GM19455 (cell line): ENCODE data around the gene IFT74.
A peak's percentile ranks its signal among the peaks of the same experiment; 100 is the strongest.

Experiments
- ATAC-seq: cut with Tn5 transposase; IDR thresholded peaks from one replicate; pipeline ENCODE4 v1.9.1; 2021; ENCODE audit not compliant: unreplicated experiment

Gene IFT74

GRCh38 chr9:26973989-26974388 is 17.8 kb downstream of the IFT74 start:
- no peak for ATAC-seq

DNA sequence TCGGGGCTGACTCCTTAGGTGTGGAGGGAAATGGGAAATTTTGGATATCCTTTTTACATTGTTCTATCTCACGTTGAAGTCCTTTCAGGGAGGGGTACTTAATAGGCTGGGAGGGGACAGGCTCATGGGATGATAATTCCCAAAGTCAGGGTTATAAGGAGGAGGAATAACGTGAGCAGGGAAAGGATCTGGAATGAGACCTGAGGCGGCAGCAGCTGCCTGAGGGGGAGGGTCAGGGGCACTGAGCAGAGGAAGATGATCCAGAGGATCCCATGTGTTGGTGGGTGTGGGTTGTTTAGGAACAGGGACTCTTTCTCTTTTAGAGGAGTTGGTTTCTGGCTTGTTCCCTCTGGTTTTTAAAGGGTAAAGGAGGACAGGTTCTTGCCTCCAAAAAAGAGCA is 18.7 kb downstream of the IFT74 start:
- ATAC-seq = no peak

DNA sequence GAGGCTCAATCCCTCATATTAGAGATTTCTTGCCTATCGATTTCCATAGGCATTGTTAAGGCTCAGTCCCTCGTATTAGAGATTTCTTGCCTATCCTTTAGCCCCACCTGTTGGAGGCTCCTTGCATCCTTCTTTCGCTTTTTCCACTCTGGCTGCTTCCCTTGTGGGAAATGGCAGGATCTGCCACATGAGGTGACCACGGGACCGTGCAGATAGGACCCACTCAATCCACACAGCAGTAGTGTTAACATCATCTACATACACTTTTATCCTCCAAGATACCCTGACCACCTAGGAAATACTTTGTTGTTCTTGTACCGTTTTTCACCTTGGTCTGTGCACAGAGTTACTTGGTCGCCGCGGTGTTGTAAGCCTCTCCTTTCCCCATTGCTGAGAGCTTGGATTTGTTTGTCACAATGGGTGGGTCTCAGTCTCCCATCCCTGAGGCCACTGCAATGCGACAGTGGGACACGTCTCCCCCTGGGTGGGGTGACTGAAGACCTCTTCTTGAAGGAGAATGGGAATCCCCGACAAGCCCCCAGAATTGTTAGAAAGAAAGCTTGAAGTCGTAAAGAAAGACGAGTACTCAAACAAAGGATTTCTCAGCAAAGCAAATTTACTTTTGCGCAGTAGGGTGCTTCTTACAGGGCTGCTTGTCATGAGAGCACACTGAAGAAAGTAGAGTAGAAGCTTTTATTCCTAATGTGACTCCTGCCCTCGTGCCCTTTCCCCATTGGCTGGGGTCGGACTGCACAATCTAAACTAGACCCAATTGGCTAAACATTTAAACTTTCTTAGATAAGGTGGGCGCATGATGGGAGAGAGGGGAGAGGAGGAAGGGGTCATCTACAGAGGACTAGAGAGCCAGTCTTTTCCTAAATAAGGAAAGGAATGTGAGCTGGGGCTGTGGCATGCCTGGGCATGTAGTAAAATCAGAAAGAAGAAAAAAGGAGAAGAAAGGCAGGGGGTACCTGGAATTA is 19.8 kb downstream of the IFT74 start:
- ATAC-seq = no peak

DNA sequence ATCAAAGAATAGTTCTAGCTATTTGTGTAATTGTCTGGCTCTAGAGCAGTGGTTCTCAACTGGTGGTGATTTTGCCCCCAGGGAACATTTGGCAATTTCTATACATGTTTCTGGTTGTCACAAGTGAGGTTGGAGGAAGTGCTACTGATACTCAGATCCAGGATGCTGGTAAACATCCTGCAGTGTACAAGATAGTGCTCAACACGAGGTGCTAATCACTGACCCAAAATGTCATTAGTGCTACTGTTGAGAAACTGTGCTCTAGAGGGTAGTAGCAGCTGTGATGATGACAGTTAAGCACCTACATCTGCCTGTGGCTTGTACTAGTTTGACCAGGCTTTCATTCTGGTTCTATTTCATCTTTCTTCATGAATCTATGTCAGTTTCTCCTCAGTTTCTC is 27.1 kb downstream of the IFT74 start:
- no peak for ATAC-seq

DNA sequence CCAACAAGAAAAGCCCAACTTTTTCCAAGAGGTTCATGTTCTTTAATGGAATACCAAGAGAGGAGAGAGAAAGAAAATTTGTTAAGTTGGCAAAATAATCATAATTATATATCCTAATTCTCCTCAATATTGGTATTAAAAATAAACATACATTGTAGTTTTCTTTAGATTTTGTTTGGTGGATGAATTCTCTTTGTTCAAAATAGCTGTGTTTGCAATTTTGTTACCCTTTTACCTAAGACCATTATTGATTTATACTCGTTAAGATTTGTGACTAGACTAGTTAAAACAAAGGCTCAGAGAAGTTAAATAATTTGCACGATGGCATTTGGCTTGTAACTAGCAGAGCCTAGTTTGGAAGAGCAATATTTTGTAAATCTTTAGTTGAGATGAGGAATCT is 39.6 kb downstream of the IFT74 start:
- no peak for ATAC-seq

- ATAC-seq = no peak
These were observed 47.3 kb downstream of the IFT74 start for GRCh38 chr9:27003426-27004077.

- no peak for ATAC-seq
These were observed 49.3 kb downstream of the IFT74 start, which contains the start of gene LRRC19 for GRCh38 chr9:27005491-27005890. Gene LRRC19 (minus strand): TSS chr9:27005672. CDS start chr9:26999694, 5,978 bp downstream.

DNA sequence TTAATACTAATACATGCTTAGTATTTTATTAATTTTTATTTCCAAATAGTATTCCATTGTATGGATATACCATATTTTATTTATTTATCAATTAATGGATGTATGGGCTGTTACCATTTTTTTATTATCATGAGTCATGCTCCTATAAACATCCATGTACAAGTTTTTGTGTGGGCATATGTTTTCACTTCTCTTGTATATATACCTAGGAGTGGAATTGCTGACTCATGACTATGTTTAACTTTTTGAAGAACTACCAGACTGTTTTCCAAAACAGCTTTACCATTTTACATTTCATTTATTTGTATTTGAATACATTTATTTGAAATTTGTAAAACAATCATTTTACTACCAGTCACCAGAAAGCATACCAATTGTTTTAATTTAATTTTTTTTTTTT is 63.4 kb downstream of the IFT74 start:
- no peak for ATAC-seq

GRCh38 chr9:27022920-27023319 is 66.7 kb downstream of the IFT74 start:
- no peak for ATAC-seq

DNA sequence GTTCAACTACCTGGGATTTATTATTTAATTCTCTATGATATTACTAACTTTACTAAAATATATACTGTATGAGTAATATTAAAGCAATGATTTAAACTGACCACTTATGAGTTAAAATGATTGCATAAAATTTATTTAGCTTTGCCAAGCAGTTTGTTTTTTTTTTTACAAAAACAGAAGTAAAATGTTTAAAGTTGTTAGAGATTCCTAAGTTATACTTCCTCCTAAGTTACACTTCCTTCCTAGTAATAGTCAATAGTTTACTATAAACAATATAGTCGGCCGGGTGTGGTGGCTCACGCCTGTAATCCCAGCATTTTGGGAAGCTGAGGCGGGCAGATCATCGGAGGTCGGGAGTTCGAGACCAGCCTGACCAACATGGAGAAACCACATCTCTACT is 73.0 kb downstream of the IFT74 start:
- ATAC-seq = no peak

GRCh38 chr9:27033815-27034403 is 77.7 kb downstream of the IFT74 start:
- peak; percentile 83 for ATAC-seq

DNA sequence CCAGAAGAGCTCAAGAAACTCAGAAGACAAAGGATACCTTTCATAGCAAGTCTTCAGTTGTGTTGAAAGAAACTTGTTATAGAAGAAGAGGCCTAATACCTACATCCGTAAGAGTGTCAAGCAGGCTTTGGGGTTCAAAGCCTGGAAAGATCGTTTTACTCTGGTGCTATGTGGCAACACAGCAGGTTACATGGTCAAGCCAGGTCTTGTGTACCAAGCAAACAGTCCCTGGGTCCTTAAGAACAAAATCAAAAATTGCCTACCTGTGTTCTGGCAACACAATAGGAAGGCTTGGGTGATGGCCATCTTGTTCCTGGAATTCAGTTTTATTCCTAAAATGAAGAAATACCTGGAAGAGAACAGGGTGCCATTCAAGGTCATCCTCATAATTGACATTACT is 81.3 kb downstream of the IFT74 start:
- ATAC-seq = no peak

DNA sequence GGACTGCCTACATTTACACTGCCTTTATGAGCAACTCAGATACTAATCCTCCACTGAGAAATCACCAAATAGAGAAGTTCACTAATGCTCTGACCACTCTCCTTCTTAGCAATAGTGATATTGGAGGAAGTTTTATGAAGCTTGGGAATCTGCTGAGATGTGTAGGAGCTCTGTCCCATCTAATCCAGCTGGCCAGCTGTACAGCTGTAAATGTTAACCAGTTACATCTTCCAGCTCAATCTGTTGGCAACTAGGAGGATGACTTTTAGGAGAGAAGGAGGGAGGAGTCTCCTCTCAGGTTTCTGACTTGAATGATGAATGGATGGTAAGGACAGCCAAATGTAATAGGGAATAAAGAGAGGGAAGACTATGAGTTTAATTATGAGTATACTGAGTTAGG is 85.5 kb downstream of the IFT74 start:
- no peak for ATAC-seq

- no peak for ATAC-seq
These were observed 86.3 kb downstream of the IFT74 start for GRCh38 chr9:27042476-27042875.

GRCh38 chr9:27043176-27043575 is 87.0 kb downstream of the IFT74 start:
- no peak for ATAC-seq

DNA sequence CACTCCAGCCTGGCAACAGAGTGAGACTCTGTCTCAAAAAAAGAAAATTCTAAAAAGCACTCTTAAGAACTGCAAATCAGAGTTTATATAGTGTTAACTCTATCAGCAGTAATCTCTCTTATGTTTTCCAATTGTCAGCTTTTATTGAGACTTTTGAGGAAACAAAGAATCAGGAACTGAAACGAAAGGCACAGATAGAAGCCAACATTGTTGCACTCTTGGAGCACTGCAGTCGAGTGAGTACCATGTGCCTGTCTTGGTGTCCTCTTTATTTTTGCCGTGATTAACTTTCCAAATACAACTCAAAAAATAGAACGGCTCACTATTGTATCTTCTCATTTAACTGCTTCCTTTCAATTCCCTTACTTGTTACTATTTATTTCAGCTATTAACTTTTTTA is 90.9 kb downstream of the IFT74 start:
- ATAC-seq = no peak

DNA sequence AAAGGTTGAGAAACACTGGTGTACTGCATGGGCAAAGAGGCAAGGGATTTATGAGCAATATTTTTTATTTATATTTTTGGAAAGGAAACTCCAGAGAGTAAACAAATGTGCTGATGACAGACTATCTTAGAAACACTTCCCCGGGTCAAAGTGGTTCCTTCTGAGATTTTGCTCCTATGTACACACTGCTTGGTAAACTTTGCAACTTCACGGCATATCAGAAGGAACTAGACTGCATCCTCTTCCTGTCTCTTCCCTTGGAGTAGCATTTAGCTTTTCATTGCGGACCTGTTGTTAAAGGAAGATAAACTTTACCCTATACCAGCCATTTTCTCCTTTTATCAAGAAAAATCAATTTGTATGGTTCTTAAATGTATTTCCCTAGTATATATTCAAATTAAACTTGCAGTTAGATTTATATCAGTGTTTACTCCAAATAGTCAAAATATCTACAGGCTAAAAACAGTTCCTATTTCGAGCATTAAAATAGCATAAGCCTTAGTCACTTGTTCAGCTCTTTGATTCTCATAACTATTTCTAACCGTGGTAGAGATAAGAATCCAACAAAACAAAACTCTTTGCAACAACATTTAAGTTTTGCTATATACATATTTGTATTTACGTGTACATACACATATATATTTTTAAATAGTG is 97.3 kb downstream of the IFT74 start:
- no peak for ATAC-seq

- ATAC-seq = no peak
These were observed 97.9 kb downstream of the IFT74 start for GRCh38 chr9:27054125-27054524.

GRCh38 chr9:27054841-27055240 is 98.6 kb downstream of the IFT74 start:
- no peak for ATAC-seq

DNA sequence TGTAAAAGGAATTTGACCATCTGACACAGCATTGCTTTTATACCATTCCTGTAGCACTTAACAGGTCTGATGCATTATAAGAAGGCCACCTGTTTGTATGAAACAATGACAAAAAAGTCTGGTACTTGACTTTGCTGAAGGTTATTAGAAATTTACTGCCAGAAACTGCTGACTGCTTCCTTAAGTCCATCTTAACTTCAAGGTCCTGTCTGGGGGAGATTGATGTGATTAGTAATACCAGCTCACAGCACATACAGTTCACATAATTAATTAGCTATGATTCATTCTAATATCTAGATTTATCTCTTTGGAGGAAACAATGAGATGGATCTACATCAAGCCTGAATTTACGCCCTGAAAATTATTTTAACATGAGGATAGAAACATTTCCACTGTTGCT is 103.2 kb downstream of the IFT74 start:
- no peak for ATAC-seq

GRCh38 chr9:27059907-27060306 is 103.7 kb downstream of the IFT74 start:
- ATAC-seq = no peak
